HG03064 (cell line): ENCODE results near the gene BMERB1.
"Not testable (repeated sequence)": the region's sequence is repeated elsewhere in the genome, so short reads cannot be mapped to it uniquely, and the experiment has no call there.

ENCODE experiments used
- ATAC-seq: cut with Tn5 transposase; IDR thresholded peaks from one replicate; pipeline ENCODE4 v1.9.1; 2021; ENCODE audit warnings: low read depth; ENCODE audit not compliant: unreplicated experiment

The BMERB1 gene

DNA sequence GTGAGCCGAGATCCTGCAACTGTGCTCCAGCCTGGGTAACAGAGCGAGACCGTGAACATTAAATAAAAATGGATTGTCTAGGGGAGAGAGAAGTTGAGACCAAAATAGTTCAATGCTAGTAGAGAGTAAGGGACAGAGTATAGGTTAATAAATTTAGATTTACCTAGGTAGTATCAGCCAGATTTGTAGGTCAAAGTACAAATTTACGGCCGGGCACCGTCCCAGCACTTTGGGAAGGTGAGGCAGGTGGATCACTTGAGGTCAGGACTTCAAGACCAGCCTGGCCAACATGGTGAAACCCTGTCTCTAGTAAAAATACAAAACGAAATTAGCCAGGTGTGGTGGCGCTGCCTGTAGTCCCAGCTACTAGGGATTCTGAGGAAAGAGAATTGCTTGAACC, 12.2 kb upstream of the BMERB1 start:
- ATAC-seq: no peak

DNA sequence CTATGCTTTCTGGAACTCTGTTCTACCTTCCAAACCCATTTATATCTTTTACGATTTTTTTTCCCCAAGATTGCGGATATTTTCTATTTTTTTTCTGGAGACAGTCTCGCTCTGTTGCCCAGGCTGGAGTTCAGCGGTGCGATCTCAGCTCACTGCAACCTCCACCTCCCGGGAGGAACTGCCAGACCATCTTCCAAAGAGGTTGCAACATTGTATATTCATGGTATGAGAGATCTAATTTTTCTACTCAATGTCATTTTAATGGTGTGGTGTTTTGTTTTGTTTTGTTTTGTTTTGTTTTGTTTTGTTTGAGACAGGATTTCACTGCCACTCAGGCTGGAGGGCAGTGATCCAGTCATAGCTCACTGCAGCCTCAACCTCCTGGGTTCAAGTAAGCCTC, 8.5 kb upstream of the BMERB1 start:
- ATAC-seq: no peak

DNA sequence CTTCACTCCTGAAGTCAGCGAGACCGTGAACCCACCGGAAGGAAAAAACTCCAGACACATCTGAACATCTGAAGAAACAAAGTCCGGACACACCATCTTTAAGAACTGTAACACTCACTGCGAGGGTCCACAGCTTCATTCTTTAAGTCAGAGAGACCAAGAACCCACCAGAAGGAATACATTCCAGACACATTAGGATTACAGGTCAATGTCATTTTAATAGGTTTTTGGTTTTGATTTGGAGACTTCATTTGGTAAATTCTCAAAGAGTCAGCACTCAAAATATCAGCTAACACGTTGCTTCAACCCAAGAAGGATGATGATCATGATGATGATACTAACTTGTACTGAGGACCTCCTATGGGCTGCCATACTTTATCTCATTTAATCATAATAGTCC, 7.6 kb upstream of the BMERB1 start:
- no peak for ATAC-seq

DNA sequence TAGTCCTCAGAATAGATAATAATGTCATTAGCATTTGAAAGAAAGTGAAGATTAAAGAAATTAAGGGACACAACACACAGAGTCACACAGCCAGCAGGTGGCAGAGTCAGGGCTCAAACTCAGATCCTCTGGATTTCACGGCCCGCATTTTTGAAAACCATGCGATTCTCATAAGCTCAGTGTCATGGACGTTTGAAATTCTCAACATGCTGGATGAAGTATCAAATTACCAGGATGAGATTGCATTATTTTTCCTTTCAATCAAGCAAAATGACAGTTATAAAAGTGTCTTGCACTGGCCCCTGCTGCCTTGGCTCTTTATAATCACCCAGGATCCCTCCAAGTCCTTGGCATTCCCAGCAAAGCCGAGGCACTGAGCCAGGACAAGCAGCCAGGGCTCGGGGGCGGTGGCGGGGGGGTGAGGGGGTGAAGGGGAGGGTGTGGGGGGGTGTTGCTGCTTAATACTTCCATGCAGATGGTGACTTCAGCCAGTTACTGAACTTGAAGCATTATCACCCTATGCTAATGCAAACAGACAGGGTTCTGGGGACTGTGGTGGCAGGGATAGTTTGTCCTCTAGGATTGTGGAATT, 6.6 kb upstream of the BMERB1 start:
- no peak for ATAC-seq

DNA sequence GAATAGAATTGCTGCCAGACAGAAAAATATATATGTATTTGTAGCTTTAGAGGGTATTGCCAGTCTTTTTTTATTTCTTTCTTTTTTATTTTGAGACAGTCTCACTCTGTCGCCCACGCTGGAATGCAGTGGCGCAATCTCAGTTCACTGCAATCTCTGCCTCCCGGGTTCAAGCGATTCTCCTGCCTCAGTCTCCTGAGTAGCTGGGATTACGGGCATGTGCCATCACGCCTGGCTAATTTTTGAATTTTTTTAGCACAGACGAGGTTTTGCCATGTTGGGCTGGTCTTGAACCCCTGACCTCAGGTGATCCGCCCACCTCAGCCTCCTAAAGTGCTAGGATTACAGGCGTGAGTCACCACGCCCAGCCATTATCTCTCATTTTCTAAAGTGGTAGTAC, 3.5 kb upstream of the BMERB1 start:
- not testable (repeated sequence) for ATAC-seq

DNA sequence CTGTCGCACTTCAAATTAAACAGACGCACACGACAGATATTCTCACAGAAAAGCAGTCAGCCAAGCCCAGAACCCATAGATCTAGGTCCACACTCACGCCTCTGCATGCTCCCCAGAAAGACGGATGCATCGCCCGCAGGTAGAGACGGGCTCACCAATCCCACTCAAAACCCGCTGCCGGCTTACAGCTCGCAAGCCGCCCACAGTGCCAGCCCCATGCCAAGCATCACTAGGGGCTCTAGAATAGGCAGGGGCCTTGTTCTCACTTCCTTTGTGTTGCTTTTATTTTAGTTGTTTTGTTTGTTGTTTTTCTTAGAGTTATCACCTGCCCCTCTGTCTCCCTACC, 336 bp upstream of the BMERB1 start:
- ATAC-seq: no peak

DNA sequence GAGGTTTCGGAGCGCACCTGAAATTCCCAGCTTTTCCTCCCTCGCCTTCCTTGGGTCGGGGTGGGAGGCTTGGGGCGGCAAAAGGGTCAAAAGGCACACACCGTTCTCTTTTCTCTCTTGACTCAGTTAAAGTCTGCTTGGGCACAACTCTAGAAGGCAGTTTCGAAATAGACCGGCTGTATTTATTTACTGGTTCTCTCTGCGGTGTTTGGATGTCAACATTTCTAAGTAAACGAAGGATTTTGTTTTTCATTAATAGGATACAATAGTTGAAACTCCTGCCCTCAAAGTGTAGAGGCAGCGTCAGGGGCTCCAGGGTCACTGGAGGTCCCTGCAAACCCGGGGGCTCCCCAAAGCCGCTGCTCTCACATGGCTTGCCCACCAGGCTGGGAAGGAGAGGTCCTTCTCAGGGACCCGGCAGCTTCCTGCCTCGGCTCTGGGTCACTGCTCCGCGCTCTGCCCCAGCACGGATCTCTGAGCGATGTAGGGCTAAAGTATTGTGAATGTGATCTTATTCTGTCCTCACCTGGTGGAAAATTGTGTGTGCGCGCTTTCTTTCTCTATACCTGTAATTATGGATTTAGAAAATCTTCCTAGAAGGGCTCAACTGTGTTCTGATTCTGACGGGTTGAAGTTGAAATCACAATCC, 952 bp downstream of the BMERB1 start:
- no peak for ATAC-seq

DNA sequence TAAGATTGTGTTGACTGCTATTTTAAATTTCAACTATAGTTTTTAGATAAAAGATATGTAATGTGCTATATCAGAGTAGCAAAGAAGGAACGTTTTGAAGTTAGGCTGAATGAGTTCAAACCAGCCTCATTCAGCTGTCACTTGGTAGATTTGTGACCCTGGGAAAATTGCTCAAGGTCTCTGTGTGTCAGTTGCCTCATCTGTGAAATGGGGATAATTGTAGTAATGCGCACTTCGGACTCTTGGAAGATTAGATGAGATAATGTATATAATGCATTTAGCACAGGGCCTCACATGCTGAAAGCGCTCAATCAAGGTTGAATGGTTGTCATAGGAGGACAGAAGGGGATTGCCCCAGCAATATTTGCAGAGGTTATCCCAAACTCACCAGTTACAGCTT, 4.7 kb downstream of the BMERB1 start:
- no peak for ATAC-seq

DNA sequence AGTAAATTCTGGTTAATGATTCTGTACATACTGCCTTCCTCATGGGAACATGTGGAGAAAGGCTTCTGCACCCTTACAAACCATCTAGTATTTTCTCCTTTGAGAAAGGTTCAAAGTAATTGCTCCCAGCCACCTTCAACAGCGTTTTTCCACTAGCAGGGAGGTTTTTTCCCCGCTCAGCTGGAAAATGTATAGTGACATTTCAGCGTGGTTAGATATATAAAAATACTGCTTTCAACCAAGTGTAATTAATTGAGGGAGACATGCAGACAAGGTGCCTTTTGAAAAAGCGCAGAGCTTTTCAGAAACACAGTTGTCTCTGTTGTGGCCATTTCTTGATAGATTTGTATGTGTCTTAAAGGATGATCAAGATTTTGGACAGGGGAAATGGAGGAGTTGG, 5.1 kb downstream of the BMERB1 start:
- ATAC-seq: no peak

DNA sequence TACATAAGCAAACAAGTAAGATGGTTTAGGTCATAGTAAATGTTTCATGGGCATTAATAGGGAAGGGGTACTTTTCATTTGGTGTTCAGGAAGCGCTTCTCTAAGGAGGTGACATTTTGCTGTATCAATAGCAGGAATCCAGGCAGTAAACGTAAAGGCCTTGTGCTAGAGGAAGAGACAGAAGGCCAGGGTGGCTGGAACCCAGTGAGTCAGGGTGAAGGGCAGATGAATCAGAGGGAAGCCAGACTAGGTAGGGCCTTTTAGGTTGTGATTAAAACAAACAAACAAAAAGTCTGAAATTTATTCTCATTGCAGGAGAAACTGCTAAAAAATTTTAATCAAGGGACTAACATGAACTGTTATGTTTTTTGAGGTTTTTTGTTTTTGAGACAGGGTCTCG, 6.5 kb downstream of the BMERB1 start:
- no peak for ATAC-seq

DNA sequence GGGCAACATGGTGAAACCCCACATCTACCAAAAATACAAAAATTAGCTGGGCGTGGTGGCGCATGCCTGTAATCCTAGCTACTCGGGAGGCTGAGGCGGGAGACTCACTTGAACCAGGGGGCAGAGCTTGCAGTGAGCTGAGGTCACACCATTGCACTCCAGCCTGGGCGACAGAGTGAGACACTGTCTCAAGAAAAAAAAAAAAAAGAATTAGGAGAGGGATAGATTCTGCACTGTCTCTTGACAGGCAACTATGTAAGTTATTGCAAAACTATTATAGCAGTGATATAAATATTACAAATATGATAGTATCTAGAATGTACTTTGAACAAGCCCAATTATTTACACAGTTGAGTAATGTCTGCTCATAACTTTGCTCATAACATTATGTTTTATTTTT, 7.8 kb downstream of the BMERB1 start:
- ATAC-seq: not testable (repeated sequence)

DNA sequence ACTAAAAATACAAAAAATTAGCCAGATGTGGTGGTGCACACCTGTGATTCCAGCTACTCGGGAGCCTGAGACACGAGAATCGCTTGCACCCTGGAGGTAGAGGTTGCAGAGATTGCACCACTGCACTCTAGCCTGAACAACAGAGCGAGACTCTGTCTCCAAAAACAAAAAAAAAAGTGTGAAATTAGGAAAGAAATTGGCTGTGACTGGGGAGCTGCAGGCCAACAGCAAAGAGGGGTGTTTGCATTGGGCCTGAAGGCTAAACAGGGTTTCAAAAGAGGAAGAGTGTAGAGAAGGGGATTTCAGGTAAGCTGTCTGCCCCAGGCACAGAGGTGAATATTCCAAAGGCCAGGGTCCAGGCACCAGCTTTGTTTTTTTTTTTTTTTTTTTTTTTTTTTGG, 9.4 kb downstream of the BMERB1 start:
- no peak for ATAC-seq

DNA sequence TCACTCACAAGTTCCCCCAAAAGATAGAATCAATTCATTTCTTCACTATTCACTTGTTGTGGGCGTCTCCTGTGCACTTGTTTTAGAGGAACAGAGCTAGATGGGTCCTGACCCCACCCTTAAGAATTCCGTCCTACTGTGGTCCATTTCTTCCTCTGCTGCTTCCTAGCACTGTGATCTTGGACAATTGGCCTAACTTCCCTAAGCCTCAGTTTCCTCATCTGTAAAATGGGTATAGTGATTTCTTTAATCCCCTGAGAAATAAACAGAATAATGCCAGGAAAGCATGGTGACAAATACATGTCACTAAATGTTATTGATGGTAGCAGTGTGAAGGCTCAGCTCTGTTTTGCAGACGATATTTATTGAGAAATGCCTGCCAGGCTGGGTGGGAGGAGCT, 9.9 kb downstream of the BMERB1 start:
- ATAC-seq: no peak

DNA sequence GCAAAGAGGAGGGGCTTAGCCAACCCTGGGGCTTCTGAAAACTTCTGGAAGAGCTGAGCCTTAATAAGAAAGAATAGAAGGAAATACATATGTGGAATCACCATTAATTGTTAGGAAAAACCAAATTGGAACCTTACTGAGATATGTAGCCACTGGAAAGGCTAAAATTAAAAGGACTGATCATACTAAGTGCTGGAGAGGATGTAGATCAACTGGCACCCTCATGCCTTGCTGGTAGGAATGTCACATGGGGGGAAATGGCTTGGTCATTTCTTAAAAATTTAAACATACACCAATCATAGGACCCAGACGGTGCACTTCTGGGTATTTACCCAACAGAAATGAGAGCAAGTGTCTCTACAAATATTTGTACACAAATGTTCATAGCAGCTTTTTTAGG, 11.1 kb downstream of the BMERB1 start:
- no peak for ATAC-seq

DNA sequence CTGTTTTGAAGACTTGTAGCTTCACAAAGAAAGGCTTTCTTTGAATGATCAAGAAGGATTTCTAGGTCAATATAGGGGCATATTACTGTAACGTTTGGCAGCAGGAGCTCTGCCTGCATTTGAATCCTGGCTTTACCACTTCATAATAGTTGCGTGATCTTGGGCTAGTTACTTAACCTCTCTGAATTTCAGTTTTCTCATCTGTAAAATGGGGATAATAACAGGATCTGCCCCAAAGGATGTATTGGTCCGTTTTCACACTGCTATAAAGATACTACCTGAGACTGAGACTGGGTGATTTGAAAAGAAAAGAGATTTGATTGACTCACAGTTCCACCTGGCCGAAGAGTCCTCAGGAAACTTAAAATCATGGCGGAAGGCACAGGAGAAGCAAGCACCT, 12.5 kb downstream of the BMERB1 start:
- no peak for ATAC-seq

DNA sequence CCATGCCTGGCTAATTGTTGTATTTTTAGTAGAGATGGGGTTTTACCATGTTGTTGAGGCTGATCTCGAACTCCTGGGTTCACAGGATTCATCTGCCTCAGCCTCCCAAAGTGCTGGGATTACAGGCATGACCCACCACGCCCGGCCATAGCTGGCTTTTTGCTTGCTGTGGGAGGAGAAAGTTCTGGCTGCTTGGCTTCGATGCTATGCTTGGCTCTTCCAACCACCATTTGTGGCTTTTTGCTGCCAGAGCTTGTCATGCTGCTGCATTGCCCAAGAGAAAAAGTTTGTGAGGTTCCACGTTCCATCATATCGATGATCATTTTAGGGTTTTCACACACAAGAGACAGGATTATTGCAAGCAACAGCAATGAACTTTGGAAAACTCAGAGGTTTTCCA, 16.2 kb downstream of the BMERB1 start:
- ATAC-seq: no peak

DNA sequence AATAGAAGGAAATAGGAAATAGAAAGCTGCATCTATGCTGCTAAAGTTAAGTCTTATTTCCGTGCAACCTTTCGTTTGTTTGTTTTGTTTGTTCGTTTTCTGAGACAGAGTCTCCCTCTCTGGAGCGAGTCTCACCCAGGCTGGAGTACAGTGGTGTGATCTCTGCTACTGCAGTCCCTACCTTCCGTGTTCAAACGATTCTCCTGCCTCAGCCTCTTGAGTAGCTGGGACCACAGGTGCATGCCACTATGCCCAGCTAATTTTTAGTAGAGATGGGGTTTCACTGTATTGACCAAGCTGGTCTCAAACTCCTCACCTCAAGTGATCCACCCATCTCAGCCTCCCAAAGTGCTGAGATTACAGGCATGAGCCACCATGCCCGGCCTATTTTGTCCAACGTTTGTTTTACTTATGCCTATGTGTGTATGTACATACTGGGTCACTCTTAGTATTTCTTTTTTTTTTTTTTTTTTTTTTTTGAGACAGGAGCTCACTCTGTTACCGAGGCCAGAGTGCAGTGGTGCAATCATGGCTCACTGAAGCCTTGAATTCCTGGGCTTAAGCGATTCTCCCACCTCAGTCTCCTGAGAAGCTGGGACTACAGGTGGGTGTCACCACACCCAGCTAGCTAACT, 16.8 kb downstream of the BMERB1 start:
- no peak for ATAC-seq

DNA sequence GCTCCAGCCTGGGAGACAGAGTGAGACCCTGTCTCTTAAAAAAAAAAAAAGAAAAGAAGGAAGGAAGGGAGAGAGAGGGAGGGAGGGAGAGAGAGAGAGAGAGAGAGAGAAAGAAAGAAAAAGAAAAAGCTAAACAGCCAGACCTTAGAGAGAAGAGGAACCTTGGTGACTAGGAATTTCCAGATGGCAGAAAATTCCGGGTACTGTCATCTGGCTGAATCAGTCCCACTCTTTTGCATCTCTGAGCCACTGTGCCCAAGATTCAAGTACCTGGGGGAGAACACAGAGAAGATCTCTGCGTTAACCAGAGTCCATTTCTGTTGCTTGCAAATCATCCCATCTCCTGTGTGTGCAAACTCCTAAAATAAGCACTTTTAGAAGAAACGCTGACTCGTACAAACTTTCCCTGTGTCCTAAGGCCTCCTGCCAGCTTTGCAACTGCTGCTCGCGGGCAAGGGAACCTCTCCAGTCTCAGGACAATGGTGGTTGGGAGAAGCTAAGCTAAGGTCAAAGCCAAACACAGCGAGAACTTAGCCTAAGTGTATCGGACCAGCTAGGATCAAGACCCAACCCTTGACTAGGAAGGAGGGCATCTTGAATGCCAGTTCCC, 18.0 kb downstream of the BMERB1 start:
- no peak for ATAC-seq

DNA sequence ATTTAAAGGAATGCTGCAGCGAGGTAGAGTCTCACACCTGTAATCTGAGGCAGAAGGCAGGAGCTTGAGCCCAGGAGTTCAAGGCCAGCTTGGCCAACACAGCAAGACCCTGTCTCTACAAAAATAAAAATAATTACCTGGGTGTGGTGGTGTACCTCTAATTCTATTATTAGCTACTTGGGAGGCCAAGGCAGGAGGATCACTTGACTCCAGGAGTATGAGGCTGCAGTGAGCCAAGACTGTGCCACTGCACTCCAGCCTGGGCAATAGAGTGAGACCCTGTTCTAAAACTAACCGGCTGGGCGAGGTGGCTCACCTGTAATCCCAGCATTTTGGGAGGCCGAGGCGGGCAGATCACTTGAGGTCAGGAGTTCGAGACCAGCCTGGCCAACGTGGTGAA, 18.9 kb downstream of the BMERB1 start:
- not testable (repeated sequence) for ATAC-seq

DNA sequence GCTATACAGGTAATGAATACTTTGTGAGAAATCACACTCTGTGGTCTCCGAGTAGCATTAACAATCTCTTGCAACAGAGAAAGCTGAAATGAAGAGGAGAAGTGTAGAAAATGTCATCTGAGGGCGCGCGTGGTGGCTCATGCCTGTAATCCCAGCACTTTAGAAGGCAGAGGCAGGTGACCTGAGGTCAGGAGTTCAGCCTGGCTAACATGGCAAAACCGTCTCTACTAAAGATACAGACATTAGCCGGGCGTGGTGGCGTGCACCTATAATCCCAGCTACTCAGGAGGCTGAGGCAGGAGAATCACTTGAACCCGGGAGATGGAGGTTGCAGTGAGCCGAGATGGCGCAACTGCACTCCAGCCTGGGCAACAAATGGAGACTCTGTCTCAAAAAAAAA, 20.5 kb downstream of the BMERB1 start:
- not testable (repeated sequence) for ATAC-seq

DNA sequence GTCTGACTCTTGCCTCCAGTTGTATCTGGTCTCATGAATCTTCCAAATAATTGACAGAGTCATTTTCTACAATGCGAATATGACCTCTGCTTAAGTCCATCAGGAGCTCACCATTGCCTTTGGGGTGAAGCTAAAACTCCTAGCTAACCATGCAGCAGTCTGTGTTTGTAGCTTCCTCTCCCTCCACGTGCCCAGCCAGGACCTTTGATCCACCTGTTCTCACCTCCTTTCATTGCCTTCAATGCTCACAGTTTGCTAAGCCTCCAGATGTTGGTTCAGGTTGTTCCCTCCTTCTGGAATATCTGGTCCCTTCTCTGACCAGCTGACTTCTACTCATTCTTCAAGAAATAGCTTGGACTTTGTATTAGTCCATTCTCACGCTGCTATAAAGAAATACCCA, 23.0 kb downstream of the BMERB1 start:
- ATAC-seq: no peak

DNA sequence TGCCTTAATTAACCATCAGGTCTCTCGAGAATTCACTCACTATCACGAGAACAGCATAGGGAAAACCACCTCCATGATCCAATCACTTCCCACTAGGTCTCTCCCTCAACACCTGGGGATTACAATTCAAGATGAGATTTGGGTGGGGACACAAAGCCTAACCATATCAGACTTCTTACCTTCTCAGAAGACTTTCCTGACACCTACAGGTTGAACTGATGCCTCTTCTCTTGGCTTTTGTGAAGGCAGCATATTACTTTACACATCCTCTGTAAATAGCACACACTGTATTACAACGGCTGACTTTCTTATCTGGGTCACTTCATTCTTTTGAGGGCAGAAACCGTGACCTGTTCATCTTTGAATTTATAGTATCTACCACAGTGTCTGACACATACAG, 23.6 kb downstream of the BMERB1 start:
- ATAC-seq: no peak
